ENCODE results near the gene SRD5A1.

The SRD5A1 gene

DNA sequence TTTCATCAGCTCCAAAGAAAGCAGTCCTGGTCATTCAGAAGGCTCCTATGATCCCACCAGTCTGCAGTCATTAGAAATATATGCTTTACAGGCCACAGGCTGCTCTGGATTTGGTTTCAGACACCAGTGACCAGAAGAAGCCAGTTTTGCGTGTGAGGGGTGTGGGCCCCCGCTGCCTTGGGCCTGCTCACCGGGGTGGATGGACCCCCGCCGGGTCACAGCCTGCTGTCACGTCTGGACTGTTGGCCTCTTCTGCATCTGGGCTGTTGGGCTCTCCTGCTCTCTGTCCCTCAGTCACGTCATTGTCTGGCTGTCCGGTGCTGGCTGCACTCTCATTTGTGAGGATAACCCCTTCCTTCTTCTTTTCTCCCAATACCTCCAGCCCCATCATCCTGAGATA is 33.5 kb upstream of the SRD5A1 start:
- DNase-seq (ENCODE audit: low read depth, low spot score): no peak
- TF ChIP-seq FOXP2 (optimal IDR thresholded peaks at IDR 0.05; ENCODE audit: control extremely low read depth, extremely low read length, insufficient read depth) (no peak), POLR2AphosphoS5 (IDR thresholded peaks at IDR 0.05; ENCODE audit: borderline replicate concordance, low read depth, low read length) (no peak), EZH2 (IDR thresholded peaks at IDR 0.05) (no peak)
- H3K9me3 ChIP-seq (ENCODE audit: low read depth, low read length): no peaks in the 10 kb centered on the region
- peaks cover 71% of the 10 kb centered on the region for H3K36me3 ChIP-seq (ENCODE audit: insufficient read depth, low read length)
- H3K9ac ChIP-seq (ENCODE audit: insufficient read length): no peak overlapping the region
- H3K4me3 ChIP-seq: no peak overlapping the region
- no peak overlapping the region for H3K27ac ChIP-seq

DNA sequence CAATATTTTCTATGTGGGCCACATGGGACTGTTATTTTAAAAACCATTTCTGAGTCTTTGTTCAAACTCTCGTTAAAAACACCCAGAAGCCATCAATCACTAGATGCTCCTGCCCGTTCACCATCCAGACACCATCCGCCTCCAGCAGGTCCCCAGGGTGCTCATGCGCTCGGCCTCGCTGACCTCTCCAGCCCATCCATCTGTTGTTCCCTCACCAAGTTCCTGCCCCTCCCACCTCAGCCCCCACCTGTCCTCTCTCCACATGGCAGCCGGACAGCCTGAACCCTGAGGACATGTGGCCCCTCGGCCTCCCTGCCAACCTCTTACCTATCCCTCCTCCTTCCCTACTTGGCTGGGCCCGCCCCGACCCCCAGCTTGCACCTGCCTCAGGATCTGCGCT is 32.0 kb upstream of the SRD5A1 start:
- DNase-seq (ENCODE audit: low read depth, low spot score): no peak
- H3K9me3 ChIP-seq (ENCODE audit: low read depth, low read length): no peaks in the 10 kb centered on the region
- TF ChIP-seq POLR2AphosphoS5 (IDR thresholded peaks at IDR 0.05; ENCODE audit: borderline replicate concordance, low read depth, low read length): no peak
- no peak for TF ChIP-seq EZH2 (IDR thresholded peaks at IDR 0.05)
- no peak for TF ChIP-seq FOXP2 (optimal IDR thresholded peaks at IDR 0.05; ENCODE audit: control extremely low read depth, extremely low read length, insufficient read depth)
- H3K27ac ChIP-seq: no peak overlapping the region
- no peak overlapping the region for H3K4me3 ChIP-seq
- peaks cover 85% of the 10 kb centered on the region for H3K36me3 ChIP-seq (ENCODE audit: insufficient read depth, low read length)
- no peak overlapping the region for H3K9ac ChIP-seq (ENCODE audit: insufficient read length)

DNA sequence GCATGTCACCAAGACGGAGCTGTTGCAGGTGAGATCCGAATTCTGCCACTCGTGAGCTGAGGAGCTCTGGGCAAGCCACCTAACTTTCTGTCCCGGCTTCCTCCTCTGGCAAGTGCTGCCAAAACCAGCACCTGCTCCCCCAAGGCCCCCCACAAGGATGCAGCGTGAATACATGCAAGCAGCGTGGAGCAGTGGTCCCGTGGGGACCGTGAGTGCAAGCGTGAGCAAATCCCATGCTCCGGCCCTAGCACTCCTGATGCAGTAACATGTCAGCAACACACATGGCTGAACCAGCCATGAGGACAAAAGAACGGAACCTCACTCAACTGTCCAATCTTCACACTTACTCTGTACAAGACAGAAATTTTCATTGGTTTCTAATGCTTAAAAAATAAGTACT is 31.4 kb upstream of the SRD5A1 start:
- DNase-seq (ENCODE audit: low read depth, low spot score): no peak

DNA sequence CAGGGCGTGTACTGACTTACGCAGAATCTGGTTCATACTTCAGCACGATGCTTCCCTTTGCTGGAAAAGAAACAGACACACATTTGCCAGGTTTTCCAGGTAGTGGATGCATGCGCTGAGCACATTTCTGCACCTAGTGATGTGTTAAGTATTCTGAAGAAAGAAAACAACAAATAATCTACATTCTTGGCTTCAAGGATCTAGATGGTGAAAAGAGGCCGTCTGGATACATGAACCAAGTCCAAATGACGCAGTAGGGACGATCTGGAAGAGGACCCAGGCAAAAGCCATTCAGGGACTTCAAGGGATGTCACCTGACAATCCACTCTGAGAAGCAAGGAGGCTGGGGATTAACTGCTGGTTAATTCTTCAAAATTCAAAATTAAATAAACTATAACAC is 30.8 kb upstream of the SRD5A1 start:
- TF ChIP-seq EZH2 (IDR thresholded peaks at IDR 0.05): no peak
- TF ChIP-seq POLR2AphosphoS5 (IDR thresholded peaks at IDR 0.05; ENCODE audit: borderline replicate concordance, low read depth, low read length): no peak
- TF ChIP-seq FOXP2 (optimal IDR thresholded peaks at IDR 0.05; ENCODE audit: control extremely low read depth, extremely low read length, insufficient read depth): no peak
- no peak overlapping the region for H3K4me3 ChIP-seq
- no peaks in the 10 kb centered on the region for H3K9me3 ChIP-seq (ENCODE audit: low read depth, low read length)
- peaks cover 89% of the 10 kb centered on the region for H3K36me3 ChIP-seq (ENCODE audit: insufficient read depth, low read length)
- H3K9ac ChIP-seq (ENCODE audit: insufficient read length): no peak overlapping the region
- DNase-seq (ENCODE audit: low read depth, low spot score): no peak
- H3K27ac ChIP-seq: no peak overlapping the region

More for the DNA sequence above, 31.4 kb upstream of the SRD5A1 start:
- Histone ChIP-seq H3K36me3 (ENCODE audit: insufficient read depth, low read length) (peaks cover 84% of the 10 kb centered on the region), H3K9ac (ENCODE audit: insufficient read length) (no peak overlapping the region), H3K9me3 (ENCODE audit: low read depth, low read length) (no peaks in the 10 kb centered on the region), H3K4me3 (no peak overlapping the region), H3K27ac (no peak overlapping the region)
- TF ChIP-seq EZH2 (IDR thresholded peaks at IDR 0.05) (no peak), FOXP2 (optimal IDR thresholded peaks at IDR 0.05; ENCODE audit: control extremely low read depth, extremely low read length, insufficient read depth) (no peak), POLR2AphosphoS5 (IDR thresholded peaks at IDR 0.05; ENCODE audit: borderline replicate concordance, low read depth, low read length) (no peak)

DNA sequence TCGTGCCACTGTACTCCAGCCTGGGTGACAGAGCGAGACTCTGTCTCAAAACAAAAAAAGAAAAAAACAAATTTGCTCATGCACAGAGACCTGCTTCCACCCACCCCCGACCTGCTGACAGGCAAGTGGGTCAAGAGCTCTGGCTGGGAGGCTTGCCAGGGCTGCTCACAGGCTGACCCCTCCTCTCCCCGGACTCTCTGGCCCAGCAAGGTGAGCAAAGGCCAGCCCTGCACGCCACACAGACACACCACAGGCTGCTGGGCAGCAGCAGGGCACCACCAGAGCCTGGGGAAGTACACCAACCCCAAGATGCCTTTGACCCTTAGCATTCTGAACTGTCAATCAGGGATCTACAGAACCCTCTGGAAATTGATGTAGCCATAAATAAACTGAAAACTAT is 29.6 kb upstream of the SRD5A1 start:
- H3K9ac ChIP-seq (ENCODE audit: insufficient read length): no peak overlapping the region
- no peak overlapping the region for H3K27ac ChIP-seq
- peaks cover 92% of the 10 kb centered on the region for H3K36me3 ChIP-seq (ENCODE audit: insufficient read depth, low read length)
- no peak for DNase-seq (ENCODE audit: low read depth, low spot score)
- TF ChIP-seq FOXP2 (optimal IDR thresholded peaks at IDR 0.05; ENCODE audit: control extremely low read depth, extremely low read length, insufficient read depth) (no peak), POLR2AphosphoS5 (IDR thresholded peaks at IDR 0.05; ENCODE audit: borderline replicate concordance, low read depth, low read length) (no peak), EZH2 (IDR thresholded peaks at IDR 0.05) (no peak)
- H3K9me3 ChIP-seq (ENCODE audit: low read depth, low read length): no peaks in the 10 kb centered on the region
- no peak overlapping the region for H3K4me3 ChIP-seq

DNA sequence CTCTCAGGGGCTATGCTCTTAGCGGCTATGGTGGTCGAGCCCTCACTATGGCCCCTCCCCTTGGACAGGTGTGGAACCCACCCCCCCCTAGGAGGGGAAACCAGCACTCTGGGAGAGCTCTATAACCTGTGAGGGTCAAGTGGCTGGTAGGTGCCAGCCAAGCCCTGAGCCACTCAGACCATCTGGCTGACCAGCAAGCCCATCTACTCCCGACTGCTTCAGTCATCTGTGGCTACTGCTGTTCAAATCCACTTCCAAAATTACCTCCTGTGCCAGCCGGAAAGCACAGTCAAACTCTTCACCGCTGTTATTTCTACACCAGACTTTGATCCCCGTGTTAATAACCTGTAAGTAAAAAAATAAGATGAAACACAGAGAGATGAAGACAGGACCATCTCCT is 28.9 kb upstream of the SRD5A1 start:
- no peak for DNase-seq (ENCODE audit: low read depth, low spot score)
- no peak for TF ChIP-seq POLR2AphosphoS5 (IDR thresholded peaks at IDR 0.05; ENCODE audit: borderline replicate concordance, low read depth, low read length)
- no peak for TF ChIP-seq FOXP2 (optimal IDR thresholded peaks at IDR 0.05; ENCODE audit: control extremely low read depth, extremely low read length, insufficient read depth)
- TF ChIP-seq EZH2 (IDR thresholded peaks at IDR 0.05): no peak
- Histone ChIP-seq H3K9me3 (ENCODE audit: low read depth, low read length) (no peaks in the 10 kb centered on the region), H3K9ac (ENCODE audit: insufficient read length) (no peak overlapping the region), H3K36me3 (ENCODE audit: insufficient read depth, low read length) (peaks cover 93% of the 10 kb centered on the region), H3K27ac (no peak overlapping the region), H3K4me3 (no peak overlapping the region)

DNA sequence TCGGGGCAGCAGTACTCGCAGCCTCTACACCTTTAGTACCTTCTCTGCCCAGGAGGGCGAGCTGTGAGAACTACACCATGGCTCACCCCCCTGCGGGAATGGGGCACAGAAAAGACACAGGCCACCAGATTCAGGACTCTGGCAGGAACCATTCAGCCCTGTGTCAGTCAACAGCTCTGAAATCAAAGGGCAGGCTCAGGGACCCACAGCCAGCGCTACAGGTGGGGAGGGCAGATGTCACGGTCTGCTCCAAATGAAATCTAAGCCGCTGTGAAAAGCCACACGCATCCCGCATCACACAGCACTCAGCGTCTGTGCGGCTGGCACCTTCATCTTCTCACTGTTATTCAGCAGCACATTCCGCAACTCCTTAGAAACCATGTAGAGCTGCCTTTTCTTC is 28.3 kb upstream of the SRD5A1 start:
- H3K9ac ChIP-seq (ENCODE audit: insufficient read length): no peak overlapping the region
- no peaks in the 10 kb centered on the region for H3K9me3 ChIP-seq (ENCODE audit: low read depth, low read length)
- DNase-seq (ENCODE audit: low read depth, low spot score): no peak
- no peak overlapping the region for H3K4me3 ChIP-seq
- H3K27ac ChIP-seq: no peak overlapping the region
- no peak for TF ChIP-seq POLR2AphosphoS5 (IDR thresholded peaks at IDR 0.05; ENCODE audit: borderline replicate concordance, low read depth, low read length)
- no peak for TF ChIP-seq FOXP2 (optimal IDR thresholded peaks at IDR 0.05; ENCODE audit: control extremely low read depth, extremely low read length, insufficient read depth)
- TF ChIP-seq EZH2 (IDR thresholded peaks at IDR 0.05): no peak
- H3K36me3 ChIP-seq (ENCODE audit: insufficient read depth, low read length): peaks cover 94% of the 10 kb centered on the region

DNA sequence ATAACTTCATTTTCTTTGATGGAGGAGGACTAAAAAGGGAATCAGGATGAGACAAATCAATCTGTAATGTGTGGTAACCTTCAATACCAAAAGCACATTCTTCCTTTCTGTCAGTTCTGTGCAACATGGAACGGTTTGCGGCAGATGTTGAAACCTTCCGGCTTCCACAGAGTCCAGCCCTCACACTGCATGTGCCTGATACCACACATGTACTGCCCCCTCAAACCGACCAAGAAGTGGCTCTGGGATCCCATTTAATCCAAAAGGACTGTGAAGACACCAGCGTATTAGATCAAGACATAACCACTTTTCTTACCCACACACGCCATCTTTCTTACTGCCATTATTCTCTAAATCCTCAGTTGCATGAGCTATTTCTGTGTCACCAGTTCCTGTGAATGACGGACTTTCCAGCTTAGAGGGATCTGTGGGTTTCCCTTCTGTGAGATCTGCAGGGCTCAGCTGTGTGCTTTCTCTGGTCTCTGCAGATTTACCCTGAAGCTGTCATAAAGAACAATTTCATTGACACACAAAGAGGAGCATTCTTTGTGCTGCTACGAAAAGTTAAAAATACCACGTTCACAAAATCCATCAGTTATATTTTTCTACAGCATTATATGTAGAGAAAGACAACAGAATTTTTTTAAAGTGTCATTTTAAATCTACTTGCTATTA is 26.2 kb upstream of the SRD5A1 start:
- H3K9ac ChIP-seq (ENCODE audit: insufficient read length): no peak overlapping the region
- no peak overlapping the region for H3K4me3 ChIP-seq
- peaks cover 95% of the 10 kb centered on the region for H3K36me3 ChIP-seq (ENCODE audit: insufficient read depth, low read length)
- TF ChIP-seq POLR2AphosphoS5 (IDR thresholded peaks at IDR 0.05; ENCODE audit: borderline replicate concordance, low read depth, low read length) (no peak), EZH2 (IDR thresholded peaks at IDR 0.05) (no peak)
- H3K9me3 ChIP-seq (ENCODE audit: low read depth, low read length): no peaks in the 10 kb centered on the region
- no peak overlapping the region for H3K27ac ChIP-seq
- DNase-seq (ENCODE audit: low read depth, low spot score): no peak

DNA sequence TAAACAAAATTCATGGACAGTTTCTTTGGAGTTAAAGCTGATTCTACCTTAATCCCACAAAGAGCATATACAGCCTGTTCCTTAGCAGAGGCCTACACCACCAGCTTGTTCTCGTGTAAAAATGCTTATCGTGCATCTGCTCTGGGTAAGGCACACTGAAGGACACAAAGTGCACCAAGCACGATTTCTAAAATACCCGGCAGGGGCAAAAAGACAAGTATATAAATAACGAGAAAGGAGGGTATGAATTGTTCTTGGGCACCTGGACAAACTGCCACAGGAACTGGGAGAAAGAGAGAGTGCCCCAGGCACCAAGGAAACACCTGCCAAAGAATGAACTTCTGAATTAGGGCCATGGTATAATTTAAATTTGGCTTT is 25.7 kb upstream of the SRD5A1 start:
- H3K4me3 ChIP-seq: no peak overlapping the region
- TF ChIP-seq POLR2AphosphoS5 (IDR thresholded peaks at IDR 0.05; ENCODE audit: borderline replicate concordance, low read depth, low read length) (no peak), EZH2 (IDR thresholded peaks at IDR 0.05) (no peak), FOXP2 (optimal IDR thresholded peaks at IDR 0.05; ENCODE audit: control extremely low read depth, extremely low read length, insufficient read depth) (no peak)
- no peaks in the 10 kb centered on the region for H3K9me3 ChIP-seq (ENCODE audit: low read depth, low read length)
- peaks cover 95% of the 10 kb centered on the region for H3K36me3 ChIP-seq (ENCODE audit: insufficient read depth, low read length)
- no peak for DNase-seq (ENCODE audit: low read depth, low spot score)
- H3K27ac ChIP-seq: no peak overlapping the region
- H3K9ac ChIP-seq (ENCODE audit: insufficient read length): no peak overlapping the region

Data from SK-N-MC (cell line).